HCEC 1CT (cell line): ENCODE results near the gene SLC2A10.
A peak's percentile ranks its signal among the peaks of the same experiment; 100 is the strongest.

Experiments
- DNase-seq: peaks from one replicate; pipeline ENCODE4 v3.0.0-alpha.2; 2017

The SLC2A10 gene

GRCh38 chr20:46704714-46705377 is 4.6 kb upstream of the SLC2A10 start:
- no peak for DNase-seq

DNA sequence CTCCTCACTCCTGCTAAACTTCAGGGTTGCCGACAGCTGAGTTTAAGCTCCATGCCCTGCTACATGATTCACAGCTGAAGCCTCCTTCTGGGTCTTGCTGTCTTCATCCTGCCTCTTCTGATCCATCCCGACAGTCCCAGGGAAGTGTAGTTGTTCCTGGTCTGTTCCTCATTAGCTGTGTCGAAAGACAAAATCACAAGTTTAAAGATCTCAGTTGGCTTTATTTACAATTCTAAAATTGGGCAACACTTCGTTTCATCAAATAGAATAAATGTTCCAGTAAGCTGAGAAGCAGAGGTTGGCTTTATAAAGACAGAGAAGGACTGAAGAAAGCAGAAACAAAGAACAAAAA is 4.1 kb upstream of the SLC2A10 start:
- DNase-seq = no peak

- DNase-seq = no peak
These were observed 3.2 kb upstream of the SLC2A10 start for GRCh38 chr20:46706242-46706641.

GRCh38 chr20:46708172-46708860 is 1.1 kb upstream of the SLC2A10 start:
- no peak for DNase-seq

GRCh38 chr20:46709055-46709458 is 392 bp upstream of the SLC2A10 start:
- no peak for DNase-seq

DNA sequence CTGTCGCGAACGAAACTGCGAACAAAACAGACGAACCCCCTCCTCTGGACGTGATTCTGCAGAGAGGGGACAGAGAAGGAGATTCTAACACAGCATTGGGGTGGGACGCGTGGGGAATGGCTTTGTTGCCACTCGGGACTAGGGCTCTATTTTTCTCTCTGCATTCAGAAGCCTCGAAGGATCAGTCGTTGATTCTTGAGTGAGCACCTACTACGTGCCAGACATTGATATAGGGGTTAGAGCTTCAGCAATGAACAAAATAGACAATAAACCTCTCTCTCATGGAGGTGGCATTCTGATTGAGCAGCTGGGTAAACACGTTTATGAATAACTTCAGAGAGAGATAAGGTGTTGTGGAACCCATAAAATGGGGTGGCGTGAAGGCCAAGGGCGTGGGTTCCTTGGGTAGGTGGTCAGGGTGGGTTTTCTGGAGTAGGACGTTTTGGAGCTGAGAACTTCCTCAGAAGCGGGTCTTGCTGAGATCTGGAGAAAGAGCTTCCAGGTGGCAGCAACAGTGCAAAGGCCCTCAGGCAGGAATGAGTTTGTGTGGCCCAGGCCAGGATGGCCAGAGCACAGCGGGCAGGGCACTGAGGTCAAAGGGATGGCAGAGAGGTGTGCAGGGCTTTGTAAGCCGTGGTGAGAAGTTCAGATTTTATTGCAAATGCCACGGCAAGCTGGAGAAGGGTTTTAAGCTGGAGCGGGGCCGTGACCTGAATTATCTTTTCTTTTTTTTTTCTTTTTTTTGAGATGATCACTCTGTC is 884 bp downstream of the SLC2A10 start:
- no peak for DNase-seq

DNA sequence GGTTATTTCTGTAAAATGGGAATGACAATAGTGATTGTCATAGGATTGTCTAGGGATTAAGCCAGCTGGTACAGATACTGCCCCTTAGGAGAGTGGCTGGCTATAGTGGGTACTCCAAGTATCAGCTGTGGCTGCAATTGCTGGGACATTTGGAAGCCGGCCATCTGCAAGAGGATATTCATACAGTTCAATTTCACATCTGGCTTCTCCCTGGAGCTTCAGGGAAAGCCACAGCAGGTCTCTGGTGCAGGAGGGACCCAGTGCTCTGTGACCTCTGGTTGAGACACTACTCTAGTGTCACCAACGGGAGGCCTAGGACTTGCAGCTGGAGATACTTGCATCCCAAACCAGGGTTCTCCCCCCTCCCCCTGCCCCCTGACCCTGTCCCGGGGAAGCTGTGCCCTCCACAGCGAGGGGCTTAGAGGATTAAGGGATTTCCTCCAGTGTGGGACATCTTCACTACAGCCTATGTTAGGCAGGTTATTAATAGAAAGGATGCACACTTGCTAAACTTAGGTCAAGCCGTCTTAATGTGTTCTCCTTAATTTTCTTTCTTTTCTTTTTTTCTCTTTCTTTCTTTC is 2.7 kb downstream of the SLC2A10 start:
- DNase-seq = no peak

DNA sequence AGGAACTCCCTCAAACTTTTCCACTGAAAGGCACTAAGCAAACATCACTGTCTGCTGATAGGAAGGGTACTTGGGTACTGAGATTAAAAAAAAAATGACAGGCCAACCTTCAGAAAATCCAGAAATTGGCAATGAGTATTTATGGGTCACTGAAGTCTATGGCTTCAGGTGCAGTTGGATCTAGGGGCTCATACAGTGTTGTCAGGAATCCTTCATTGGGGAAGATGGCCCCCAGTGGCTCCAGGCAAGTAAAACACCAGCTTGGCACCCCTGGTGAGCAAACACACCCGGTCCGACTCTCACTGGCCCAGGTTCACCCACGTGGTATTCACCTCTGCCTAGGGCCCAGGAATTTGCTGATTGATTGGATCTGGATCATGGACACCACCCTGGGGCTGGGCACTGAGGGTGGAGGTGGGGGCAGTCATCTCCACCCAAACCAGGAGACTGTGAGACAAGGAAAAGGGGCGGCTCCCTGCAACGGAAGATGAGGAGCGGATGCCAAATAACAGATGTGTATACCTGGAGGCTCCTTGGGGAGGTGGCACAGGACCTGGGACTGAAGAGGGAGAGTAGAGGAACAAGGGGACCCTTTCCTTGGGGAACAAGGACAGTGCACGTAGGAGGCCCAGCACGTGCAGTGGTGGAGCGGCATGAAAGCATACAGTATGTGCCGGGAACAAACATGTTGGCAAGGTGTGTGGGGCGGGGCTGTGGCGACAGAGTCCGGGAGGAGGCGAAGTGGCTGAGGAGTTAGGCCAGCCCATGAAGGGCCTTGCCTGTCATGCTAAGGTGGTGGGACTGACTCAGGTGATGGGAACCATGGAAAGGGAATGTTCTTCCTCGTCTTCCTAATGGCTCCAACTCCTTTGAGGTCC is 4.7 kb downstream of the SLC2A10 start:
- no peak for DNase-seq

DNA sequence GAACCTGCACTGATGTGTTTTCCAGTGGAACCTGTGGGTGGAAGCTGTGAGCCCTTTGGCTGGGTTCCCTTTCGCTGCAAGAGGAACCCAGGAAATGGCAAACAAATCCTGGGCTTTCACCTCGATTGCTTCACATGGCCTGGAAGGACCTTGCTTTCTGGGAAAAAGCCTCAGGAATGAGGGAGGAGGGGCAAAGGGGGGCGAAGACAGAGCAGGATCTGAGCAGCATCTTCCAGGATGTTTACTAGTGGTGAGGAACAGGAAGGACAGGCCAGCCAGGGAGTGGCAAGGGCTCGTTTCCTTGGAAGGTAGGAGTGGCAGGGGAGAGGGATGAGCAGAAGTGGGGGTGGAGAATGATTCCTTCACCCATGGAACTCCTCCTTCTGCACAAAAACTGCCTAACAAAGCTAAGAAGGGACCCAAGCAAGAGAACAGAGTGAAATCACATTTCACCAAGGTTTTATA is 5.9 kb downstream of the SLC2A10 start:
- DNase-seq = peak; percentile 77

- no peak for DNase-seq
These were observed 8.5 kb downstream of the SLC2A10 start for GRCh38 chr20:46717818-46718541.

DNA sequence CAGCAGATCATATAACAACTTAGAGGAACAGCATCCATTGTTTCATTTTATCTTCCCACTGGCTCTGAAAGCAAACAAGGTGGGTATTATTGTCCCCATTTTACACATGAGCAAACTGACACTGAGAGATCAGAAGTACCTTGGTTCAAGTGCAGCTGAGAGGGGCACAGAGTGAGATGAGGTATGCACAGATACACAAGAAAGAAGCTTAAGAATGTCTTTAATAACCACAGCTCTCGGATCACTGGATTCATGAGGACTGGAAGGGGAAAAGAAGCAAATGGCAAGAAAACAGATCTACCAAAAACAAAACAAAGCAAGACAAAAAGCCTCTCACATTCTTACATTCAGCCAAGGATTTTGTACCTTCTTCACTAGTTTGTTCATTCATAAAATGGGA is 10.6 kb downstream of the SLC2A10 start:
- DNase-seq = no peak

GRCh38 chr20:46720776-46721425 is 11.5 kb downstream of the SLC2A10 start:
- DNase-seq = no peak

GRCh38 chr20:46721476-46721875 is 12.0 kb downstream of the SLC2A10 start:
- no peak for DNase-seq

- DNase-seq = no peak
These were observed 13.0 kb downstream of the SLC2A10 start for GRCh38 chr20:46722450-46722849.

DNA sequence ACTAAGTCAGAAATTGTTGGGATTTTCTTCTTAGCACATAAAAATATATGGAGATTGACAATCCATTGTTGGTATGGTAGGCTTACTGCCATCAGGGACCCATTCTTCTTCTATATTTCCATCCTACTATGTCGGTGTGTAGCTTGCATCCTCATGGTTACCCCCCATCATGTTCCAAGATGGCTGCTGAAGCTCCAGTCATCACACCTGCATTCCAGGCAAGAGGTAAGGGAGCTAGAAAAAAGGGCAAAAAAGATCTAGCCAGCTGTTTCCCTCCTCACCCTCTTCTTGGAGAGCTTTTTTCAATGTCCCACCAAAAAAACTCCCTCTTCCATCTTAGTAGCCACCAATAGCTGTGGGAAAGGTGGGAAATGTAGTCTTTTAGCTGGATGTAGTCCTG is 13.6 kb downstream of the SLC2A10 start:
- no peak for DNase-seq

DNA sequence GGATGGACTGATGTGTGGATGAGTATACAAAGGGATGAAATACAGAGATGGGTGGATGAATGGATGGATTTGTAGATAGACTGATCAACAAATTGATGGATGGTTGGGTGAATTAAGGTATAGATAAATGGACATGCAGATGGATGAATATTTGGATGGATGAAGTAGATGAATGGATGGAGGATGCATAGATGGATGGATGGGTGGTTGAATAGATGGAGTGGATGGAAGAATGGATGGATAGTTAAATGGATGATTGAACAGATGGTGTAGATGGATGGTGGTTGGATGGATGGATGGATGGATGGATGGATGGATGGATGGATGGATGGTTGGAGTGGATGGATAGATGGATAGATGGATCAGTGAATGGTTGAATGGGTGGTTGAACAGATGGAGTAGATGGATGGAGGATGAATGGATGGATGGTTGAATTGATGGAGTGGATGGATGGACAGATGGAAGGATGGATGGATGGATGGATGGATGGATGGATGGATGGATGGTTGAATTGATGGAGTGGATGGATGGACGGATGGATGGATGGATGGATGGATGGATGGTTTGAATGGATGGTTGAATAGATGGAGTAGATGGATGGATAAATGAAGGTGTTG is 15.0 kb downstream of the SLC2A10 start:
- DNase-seq = no peak

GRCh38 chr20:46725186-46726165 is 16.0 kb downstream of the SLC2A10 start:
- DNase-seq = no peak

GRCh38 chr20:46731770-46732169 is 22.3 kb downstream of the SLC2A10 start:
- DNase-seq = no peak

- DNase-seq = no peak
These were observed 26.0 kb downstream of the SLC2A10 start for GRCh38 chr20:46735436-46735835.
